Measurements from ENCODE around the gene HSPA1A.
"Not testable (repeated sequence)": the region's sequence is repeated elsewhere in the genome, so short reads cannot be mapped to it uniquely, and the experiment has no call there.

HSPA1A gene

DNA sequence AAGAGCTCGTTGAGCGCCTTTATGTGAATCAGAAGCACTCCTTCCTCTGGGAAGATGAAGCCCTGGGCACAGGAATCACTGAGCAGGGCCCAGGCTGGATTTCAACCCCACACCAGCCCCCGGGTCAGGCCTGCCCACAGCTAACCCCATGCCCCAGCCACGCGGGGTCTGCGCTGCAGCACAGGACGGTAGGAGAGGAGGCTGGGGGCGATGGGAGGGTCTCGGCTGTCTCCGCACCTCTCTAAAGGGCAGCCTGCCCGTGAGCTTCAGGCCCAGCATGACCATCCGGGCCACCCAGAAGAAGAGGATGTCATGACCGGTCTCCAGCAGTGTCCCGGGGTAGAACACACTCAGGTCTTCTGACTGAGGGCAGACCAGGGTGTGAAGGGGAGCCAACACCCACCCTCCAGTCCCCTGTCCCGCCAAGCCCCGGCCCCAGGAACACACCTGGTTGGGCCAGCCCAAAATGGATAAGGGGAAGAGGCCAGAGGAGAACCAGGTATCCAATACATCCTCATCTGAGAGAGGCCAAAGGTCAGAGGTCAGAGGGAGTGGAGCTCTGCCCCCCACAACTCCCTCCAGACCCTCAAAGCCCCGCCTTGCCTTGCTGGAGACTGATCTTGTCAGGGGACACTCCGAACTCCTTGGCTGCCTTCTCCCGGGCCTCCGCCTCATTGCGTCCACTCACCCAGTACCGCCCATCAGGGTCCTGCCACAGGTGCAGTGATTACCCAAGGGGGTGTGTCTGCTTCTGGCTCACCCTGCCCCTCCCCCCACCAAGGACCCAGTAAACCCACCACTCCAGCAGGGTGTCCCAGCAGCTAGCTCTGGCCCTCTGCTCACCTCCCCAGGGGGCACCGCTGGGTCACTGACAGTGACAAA is 33.9 kb upstream of the HSPA1A start:
- no peak for DNase-seq

DNA sequence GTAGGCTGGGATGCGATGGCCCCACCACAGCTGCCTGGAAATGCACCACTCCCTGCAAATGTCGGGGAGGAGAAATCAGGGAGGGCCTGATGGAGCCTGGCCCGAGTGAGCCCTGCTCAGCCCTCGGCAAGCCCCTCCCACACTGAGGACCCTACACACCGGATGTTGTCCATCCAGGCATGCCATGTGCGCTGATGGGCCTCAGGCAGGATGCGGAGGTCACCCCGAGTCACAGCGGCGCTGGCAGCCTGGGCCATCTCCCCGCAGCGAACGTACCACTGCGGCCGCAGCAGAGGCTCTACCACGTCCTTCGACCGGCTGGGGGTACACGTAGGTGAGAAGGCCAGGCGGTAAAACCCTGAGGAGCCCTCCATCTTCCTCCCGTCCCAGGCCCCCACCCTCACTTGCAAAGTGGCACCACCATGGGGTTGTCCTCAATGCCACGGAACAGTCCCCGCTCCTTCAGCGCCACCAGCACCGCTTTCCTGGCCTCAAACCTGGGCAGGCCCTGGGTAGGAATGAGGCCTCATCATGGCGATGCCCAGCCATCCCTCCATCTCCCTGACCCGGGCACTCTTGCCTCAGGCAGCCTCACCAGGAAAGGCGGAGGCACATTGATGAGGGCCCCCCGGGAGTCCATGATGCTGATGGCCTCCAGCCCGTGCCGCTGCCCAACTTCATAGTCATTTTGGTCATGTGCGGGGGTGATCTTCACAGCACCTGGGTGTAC is 33.1 kb upstream of the HSPA1A start:
- DNase-seq, result no peak

DNA sequence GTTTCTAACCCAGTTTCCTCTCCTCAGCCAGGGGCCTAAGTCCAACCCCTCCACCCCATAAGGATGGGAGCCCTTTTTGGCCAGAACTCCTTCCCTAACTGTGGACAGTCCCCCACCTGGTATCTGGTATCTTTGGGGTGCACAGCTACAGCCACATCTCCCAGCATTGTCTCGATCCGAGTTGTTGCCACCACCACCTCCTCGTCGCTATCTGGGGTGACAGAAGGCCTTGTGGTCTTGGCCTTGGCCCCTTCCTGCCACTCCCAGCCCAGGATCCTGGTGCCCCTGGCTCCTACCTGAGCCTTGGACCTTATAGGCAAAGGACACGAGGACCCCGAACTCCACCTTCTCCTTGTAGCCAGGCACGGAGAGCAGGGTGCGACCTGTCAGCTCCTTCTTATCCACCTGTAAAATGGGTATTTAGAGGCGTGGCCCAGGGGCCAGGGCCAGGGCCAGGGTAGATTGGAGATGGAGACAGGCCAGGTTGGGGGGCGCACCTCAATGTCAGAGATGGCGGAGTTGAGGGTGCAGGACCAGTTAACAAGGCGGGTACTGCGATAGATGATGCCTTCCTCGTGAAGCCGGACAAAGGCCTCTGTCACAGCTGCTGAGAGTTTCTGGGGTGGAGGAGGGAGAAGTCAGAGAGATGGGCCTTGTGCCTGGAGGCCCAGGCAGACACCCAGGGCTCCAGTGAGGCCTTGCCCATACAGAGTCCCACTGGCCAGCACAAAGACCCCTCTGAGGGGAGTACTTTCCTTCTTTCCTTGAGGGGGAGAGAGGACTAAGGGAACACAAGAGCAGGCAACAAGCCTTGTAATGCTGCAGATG is 31.0 kb upstream of the HSPA1A start:
- no peak for DNase-seq

DNA sequence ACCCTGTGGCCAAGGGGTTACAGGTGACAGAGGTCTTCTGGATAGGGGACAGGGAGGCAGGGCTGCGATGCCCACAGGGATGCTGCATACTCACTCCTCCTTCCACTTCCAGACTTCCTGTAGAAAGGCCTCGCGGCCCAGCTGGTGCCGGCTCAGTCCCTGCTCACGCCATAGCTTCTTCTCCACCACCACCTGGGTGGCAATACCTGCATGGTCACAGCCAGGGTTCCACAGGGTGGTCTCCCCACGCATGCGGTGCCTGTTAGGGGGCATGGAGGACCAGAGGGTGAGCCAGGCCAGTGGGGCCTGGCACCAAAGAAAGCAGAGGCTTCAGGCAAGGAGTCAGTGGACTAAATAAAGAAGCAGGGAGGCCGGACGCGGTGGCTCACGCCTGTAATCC is 29.9 kb upstream of the HSPA1A start:
- no peak for DNase-seq

DNA sequence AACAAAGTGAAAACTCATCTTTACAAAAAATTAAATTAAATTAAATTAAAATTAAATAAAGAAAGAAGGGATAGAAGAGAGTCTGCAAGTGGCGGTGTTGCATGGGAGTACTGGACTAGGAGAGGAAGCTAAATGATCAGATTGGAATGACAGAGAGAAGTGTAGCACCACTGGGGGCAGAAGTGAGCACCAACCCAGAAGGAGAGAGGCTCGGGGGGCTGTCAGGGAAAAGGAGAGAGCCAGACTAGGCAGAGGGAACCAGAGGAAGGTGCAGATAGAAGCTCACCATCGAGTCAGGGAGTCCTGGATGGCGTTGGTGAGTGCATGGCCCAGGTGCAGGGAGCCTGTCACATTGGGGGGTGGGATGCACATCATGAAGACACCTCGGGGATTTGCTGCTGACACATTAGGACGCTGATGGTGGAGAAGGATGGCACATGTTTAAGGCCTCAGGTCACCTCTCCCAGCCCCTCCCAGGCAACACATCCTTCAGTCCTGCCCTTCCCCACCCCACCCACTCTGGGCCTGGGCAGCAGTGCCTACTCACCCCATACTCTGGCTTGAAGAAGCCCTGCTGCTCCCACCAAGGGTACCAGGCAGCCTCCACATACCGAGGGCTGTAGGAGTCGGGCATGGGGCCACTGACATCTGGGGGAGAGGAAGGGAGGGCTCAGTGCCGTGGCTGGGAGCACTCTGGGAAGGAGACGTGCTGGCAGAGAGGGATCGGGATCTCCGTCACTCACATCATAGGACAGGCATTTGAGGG is 23.8 kb upstream of the HSPA1A start:
- DNase-seq, result peak; percentile 50

DNA sequence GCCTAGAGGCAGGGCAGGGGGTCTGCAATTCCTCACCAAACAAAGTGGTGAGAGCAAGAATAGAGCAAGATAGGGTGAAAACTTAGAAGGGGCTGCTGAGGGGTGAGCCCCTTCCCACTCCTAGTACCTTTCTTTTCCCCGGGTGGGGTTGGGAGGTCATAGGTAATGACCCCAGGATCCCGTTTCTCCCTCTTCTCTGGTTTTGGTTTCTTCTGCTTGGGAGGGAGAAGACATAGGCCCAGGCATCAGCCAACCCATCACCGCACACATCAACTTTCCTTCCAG is 23.3 kb upstream of the HSPA1A start:
- no peak for DNase-seq

DNA sequence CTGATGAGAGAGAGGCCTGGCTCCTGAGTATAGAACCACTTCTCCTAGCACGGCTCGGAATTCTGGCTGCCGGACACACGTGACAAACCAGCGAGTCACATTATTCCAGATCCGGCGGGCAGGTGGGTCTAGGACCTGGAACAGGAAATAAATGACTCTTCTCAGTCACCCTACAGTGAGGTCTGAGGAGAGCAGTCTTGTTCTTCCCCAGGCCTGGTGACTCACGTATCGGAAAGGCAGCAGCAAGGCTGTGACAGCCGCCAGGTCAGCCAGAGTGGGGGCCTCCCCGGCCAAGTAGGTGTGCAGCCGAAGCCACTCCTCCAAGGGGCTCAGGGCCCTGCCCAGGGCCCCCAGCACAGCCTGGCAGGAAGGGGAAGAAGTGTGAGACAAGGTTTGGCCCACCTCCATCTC is 22.6 kb upstream of the HSPA1A start:
- no peak for DNase-seq

DNA sequence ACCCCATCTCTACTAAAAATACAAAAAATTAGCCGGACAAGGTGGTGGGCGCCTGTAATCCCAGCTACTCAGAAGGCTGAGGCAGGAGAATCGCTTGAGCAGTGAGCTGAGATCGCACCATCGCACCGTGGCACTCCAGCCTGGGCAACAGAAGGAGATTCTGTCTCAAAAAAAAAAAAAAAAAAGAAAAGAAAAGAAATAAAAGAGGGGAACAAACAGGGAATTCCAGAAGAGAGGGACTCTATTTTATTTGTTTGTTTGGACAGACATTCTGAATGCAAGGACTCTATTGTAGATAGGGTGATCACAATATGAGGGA is 21.5 kb upstream of the HSPA1A start:
- DNase-seq, result not testable (repeated sequence)

DNA sequence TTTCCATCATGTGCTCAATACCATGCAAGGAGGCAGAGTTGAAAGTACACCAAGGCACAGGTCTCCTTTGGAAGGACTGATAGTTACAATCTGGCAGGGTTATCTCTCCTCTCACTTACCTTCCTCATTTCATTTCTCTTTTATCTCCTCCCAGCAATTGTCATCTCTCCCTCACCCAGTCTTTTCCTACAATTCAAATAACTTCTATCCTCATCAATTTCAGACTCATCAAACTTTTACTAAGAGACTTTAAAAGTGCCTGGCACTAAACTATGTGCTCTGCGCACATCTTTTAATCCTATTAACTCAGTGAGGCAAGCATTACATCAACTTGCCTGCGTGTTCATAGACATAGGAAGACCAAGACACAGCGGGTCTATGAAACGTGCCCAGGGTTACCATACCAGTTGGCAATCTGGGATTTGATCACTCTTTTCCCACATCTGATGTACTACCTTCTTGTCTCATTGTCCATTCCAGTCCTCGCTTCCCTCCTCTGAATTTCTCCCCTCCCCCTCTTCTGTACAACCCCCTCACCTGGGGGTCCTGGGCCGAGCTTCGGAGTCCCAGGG is 21.0 kb upstream of the HSPA1A start:
- peak; percentile 25 for DNase-seq

DNA sequence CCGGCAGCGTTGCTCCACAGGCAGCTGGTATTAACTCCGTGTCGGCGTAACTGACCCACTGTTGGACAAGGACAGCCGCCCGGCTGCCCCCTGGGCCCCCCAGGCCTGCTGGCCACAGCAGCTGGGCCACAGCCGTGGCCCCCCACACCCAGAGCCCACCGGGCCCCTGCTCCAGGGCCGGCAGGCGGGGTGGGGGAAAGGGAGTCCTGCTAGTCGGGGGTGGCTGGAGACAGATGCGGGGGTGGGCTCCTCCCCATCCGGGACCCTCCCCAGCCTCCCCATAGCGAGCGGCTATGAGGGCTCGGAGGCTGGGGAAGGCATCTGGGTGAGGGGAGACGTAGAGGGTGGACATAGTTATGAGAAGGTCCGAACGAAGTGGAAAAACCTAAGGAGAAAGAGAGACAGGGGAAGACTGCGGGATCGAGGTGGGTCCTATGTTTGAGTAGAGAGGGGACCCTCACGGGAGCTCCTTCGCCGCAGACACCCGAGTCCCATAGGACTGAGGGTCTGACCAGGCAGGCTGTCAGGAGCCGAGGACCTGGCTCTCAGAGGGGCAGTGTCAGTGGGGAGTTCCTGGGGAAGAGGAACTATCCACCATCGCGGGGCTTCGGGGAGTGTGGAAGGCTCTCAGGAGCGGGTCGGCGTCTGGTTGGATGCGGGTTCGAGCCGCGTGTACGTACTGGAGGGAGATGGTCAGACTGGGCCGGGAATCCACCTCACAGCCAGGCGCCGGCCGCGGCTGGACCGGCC is 20.3 kb upstream of the HSPA1A start:
- DNase-seq, result no peak

DNA sequence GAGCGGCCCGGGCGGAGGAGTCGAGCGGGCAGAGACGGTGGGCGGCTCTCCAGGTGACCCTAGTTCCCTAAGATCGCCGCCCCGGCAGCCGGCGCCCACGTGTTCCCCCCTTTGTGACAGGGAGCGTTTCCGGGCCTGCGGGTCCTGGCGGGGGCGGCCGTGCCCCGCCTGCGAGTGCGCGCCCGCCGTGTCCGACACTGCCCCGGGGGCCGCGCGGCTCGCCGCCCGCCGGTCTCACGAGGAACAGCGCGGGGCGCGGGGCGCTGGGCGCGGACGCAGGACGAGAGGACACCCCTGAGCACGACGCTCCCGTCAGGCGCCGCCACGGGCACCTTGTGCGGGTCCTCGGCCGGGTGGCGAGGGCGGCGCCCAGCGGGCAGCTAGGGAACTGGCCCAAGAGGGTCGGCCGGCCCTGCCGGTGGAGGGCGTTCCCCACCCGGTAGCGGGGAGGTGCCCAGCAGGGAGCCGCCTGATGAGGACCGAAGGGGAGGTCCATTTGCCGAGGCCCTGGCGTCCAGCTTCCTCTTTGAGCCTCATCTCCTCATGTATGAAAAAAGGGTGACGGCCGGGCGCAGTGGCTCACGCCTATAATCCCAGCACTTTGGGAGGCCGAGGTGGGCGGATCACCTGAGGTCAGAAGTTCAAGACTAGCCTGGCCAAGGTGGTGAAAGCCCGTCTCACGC is 19.6 kb upstream of the HSPA1A start, which contains the start of gene VARS1:
TSS of gene VARS1 (minus strand) at position 137 of the 683 bp plus-strand sequence. CDS start 535 bp downstream, outside the sequence.
- DNase-seq, result peak; percentile 88

DNA sequence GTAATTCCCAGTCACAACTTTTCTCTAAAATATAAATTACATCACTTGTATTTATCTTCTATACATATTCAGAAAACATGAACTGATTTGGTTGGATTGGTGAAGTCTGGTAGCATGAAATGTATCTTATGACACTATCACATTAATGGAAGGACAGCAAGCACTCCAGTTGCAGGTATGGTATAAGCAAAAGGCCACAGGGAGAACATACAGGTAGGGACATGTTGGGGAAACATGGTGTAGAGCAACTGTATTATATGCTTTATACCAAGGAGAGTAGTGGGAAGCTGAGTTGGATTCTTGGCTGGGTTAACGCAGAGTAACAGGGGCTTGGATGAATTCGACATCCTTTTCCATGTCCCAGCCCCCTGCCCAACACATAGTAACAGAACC is 18.4 kb upstream of the HSPA1A start:
- DNase-seq, result no peak

DNA sequence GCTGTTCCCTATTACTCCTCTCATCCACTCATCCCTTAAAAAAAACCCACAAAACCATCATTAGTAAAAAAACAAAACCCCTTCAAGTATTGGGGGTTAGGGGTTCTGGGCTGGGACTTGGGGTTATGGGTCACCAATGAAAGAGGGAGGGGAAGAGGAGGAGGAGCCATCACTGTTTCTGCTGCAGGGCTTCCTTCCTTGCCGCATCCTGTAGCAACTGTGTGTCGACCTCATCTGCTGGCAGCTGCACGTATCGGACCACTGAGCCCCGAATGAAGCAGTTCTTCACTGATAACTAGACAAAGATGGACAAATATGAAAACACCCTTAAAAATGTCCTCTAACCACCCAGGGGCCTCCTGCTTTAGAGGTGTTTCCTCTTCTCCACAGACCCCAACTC is 17.8 kb upstream of the HSPA1A start:
- peak; percentile 74 for DNase-seq

DNA sequence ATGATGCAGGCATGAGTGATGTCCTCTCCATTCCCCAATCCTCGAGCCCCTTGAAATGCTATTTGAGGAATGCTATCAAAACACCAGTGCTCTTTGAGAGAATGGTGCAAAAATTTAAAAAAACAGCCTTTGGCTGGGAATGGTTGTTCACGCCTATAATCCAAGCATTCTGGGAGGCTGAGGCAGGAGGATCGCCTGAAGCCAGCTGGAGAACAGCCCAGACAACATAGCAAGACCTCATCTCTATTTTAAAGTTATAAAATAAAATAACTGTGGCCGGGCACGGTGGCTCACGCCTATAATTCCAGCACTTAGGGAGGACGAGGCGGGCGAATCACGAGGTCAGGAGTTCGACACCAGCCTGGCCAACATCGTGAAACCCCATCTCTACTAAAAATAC is 15.6 kb upstream of the HSPA1A start:
- no peak for DNase-seq

DNA sequence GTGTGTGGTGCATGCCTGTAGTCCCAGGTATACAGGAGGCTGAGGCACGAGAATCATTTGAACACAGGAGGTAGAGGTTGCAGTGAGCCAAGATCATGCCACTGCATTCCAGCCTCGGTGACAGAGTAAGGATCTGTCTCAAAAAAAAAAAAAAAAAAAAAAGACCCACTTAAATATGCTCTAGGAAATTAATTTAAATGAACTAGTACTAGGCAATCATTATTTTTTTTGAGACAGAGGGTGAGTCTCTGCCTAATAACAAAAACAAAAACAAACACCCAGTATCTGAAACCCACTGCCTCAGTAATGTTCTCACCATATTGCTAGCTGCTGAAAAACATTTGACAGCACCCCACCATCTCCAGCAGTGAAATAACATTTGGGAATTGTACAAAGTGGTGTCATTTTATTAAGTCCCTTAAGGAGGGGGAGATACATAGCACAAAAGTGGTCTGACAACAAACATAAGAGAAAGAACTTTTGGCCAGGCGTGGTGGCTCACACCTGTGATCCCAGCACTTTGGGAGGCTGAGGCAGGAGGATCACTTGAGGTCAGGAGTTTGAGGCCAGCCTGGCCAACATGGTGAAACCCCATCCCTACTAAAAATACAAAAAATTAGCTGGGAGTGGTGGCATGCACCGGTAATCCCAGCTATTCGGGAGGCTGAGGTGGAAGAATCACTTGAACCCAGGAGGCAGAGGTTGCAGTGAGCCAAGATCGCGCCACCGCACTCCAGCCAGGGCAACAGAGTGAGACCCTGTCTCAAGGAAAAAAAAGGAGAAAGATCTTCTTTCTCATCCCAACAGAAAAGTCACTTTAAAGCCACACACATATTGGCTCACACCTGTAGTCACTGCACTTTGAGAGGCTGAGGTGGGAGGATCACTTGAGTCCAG is 14.1 kb upstream of the HSPA1A start:
- not testable (repeated sequence) for DNase-seq

DNA sequence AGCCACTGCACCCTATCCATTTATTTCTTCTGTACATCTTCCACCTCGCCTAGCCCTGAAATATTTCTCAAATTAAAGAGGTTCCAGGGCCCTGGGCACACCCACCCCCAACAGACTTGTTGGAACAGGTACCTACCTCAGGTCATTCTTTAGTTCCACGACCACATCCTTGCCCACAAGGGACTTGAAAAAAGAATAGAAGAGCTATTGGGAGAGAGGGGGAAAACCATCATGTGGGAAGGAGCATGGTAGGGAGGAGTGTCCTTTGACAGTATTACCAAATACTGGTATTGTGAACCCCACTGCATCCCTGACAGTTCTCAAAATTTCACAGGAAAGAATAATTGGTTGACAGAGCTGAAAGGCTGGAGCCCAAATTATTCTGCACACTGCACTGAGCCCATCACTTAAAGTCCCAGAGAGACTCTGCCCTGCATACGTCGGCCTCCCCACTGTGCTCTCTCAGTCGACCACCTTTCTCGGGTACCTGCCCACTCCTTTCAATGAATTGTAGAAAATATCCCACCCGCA is 9.3 kb upstream of the HSPA1A start:
- peak; percentile 22 for DNase-seq

DNA sequence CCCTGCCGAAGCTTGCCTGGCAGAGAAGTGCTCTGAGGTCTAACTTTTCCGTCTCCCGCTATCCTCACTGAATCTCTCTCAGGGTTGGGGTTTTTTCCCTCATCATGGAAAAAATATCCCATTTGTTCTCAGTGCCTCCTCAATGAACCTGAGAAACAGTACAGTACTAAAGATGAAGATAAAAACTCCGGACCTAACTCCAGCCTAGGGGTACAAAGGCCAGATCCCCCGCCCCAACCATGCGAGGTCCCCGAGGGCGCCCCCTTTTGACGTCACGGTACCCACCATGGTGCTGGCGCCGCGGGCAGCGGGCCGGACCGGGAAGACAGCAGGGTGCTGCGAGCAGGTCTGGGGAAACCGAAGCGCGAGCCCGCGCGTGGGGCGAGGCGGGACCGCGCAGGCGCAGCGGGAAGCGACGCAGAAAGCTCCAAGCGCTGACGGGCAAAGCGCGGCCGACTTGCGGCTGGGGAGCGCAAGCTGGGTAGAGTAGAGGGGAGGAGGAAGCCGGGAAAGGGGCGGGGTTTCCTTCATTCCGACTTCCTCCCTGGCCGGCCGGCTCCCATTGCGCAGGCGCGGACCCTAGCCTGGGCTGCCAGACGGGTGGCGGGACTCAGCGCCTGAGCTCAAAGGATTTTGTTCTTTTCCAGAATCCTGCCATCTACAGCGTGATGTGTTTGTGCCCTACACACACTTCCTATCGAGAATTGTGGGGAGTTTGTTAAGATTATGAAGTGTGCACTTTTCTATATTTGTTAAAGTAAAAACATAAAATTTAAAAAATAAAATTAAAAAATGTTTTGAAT is 8.7 kb upstream of the HSPA1A start, which contains the start of gene LSM2:
TSS of gene LSM2 (minus strand) at position 497 of the 803 bp plus-strand sequence. CDS start at position 288, 209 bp downstream.
- DNase-seq, result peak; percentile 99

DNA sequence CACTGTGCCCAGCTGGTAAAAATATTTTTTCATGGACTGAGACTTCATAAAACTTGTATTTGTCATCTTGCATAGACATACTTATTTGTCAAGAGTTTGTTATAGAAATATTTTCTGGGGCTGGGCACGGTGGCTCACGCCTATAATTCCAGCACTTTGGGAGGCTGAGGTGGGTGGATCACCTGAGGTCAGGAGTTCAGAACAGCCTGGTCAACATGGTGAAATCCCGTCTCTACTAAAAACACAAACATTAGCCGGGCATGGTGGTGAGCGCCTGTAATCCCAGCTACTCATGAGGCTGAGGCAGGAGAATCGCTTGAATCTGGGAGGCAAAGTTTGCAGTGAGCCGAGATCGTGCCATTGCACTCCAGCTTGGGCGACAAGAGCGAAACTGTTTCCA is 6.7 kb upstream of the HSPA1A start:
- DNase-seq, result not testable (repeated sequence)

DNA sequence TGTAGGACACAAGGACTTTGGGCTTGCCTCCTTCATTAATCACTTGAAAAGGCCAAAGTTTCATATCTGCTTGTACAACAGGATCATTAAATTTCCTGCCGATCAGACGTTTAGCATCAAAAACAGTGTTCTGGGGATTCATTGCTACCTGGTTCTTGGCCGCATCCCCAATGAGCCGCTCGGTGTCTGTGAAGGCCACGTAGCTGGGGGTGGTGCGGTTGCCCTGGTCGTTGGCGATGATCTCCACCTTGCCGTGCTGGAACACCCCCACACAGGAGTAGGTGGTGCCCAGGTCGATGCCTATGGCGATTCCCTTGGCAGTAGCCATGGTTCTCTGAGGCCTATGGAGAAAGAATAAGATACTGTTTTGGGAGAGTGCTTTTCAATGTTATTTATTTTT is 3.7 kb upstream of the HSPA1A start:
- no peak for DNase-seq

Measured in CD4-positive, alpha-beta T cell treated with Interleukin-17A for 4 hours (primary cell).